Urothelium cell line (cell line): ENCODE data around the gene F8.

Source experiments
- DNase-seq: peaks from one replicate; pipeline ENCODE4 v3.0.0; 2011; ENCODE audit warnings: low spot score, mixed read lengths
- FAIRE-seq: peaks from 2 replicates; lab custom pipeline; 2011; peaks lifted over from hg19 to GRCh38; lab: Jason Lieb, UNC

F8 gene

GRCh38 chrX:155022585-155022984, at the start of gene F8:
TSS of gene F8 (minus strand) at chrX:155022723. CDS start at chrX:155022552, 171 bp downstream.
- no peak for DNase-seq
- FAIRE-seq, result no peak

- FAIRE-seq, result no peak
- no peak for DNase-seq
These were observed 49.3 kb upstream of the F8 start for GRCh38 chrX:155071694-155072280.

GRCh38 chrX:155070975-155071693, 48.6 kb upstream of the F8 start, which contains the start of the genes BRCC3, CMC4 and MTCP1:
TSS of gene BRCC3 (plus strand) at chrX:155071508. CDS start at chrX:155071528, 20 bp downstream.
TSS of gene CMC4 (minus strand) at chrX:155071136. CDS start at chrX:155064023, 7,113 bp downstream.
TSS of gene MTCP1 (minus strand) at chrX:155071136. CDS start at chrX:155066010, 5,126 bp downstream.
- FAIRE-seq, result no peak
- DNase-seq, result peak; percentile 93

- peak; percentile 18 for DNase-seq
- no peak for FAIRE-seq
These were observed 48.1 kb upstream of the F8 start for GRCh38 chrX:155070663-155070974.

- no peak for FAIRE-seq
These were observed 47.5 kb upstream of the F8 start for GRCh38 chrX:155070038-155070437.

GRCh38 chrX:155069414-155069813, 46.9 kb upstream of the F8 start:
- DNase-seq, result no peak

More at GRCh38 chrX:155070038-155070437, 47.5 kb upstream of the F8 start:
- no peak for DNase-seq

GRCh38 chrX:155068165-155068564, 45.6 kb upstream of the F8 start:
- FAIRE-seq (no peak), DNase-seq (peak; percentile 46)

More at GRCh38 chrX:155069414-155069813, 46.9 kb upstream of the F8 start:
- FAIRE-seq, result no peak

GRCh38 chrX:155065035-155065734, 42.7 kb upstream of the F8 start:
- FAIRE-seq (no peak), DNase-seq (peak; percentile 47)

- FAIRE-seq, result no peak
- DNase-seq, result no peak
These were observed 39.2 kb upstream of the F8 start for GRCh38 chrX:155061760-155062159.

- peak; percentile 63 for DNase-seq
- no peak for FAIRE-seq
These were observed 34.6 kb upstream of the F8 start for GRCh38 chrX:155056877-155057792.

GRCh38 chrX:155056471-155056870, 33.9 kb upstream of the F8 start:
- DNase-seq, result no peak
- no peak for FAIRE-seq

GRCh38 chrX:155055494-155055893, 33.0 kb upstream of the F8 start:
- no peak for DNase-seq
- FAIRE-seq, result no peak

- DNase-seq (no peak), FAIRE-seq (no peak)
These were observed 31.7 kb upstream of the F8 start for GRCh38 chrX:155054255-155054654.

- no peak for DNase-seq
- no peak for FAIRE-seq
These were observed 31.1 kb upstream of the F8 start for GRCh38 chrX:155053656-155054055.

- no peak for FAIRE-seq
- no peak for DNase-seq
These were observed 30.4 kb upstream of the F8 start for GRCh38 chrX:155052738-155053498.

GRCh38 chrX:155048977-155049619, 26.6 kb upstream of the F8 start:
- no peak for FAIRE-seq
- peak; percentile 40 for DNase-seq

- no peak for FAIRE-seq
- no peak for DNase-seq
These were observed 24.4 kb upstream of the F8 start for GRCh38 chrX:155046811-155047528.

- no peak for FAIRE-seq
These were observed 23.7 kb upstream of the F8 start for GRCh38 chrX:155046129-155046810.

More at GRCh38 chrX:155046129-155046810, 23.7 kb upstream of the F8 start:
- DNase-seq, result no peak
